PFSK-1 (cell line): Measurements from ENCODE around the gene GGT1.

ENCODE experiments used
- POLR2AphosphoS5 ChIP-seq: IDR thresholded peaks from 2 replicates; pipeline ENCODE4 v1.6.1; 2012; ENCODE audit warnings: low read depth, mild to moderate bottlenecking, control low read depth, low read length, moderate library complexity
- REST ChIP-seq, 2 experiments: IDR thresholded peaks; 2 replicates each; pipeline versions ENCODE4 v1.6.1 to v1.8.0; 2011 to 2012; ENCODE audit warnings: low read depth in 2 of 2, low read length in 2 of 2, control low read depth in 1 of 2, inconsistent platforms in 1 of 2, mild to moderate bottlenecking in 1 of 2, moderate library complexity in 1 of 2; ENCODE audit not compliant: insufficient read depth in 1 of 2
- TAF1 ChIP-seq: IDR thresholded peaks from 2 replicates; pipeline ENCODE4 v1.6.1; 2012; ENCODE audit warnings: low read length, control low read depth, borderline replicate concordance; ENCODE audit not compliant: insufficient read depth

- TF ChIP-seq POLR2AphosphoS5, result no peak
- no peak for TF ChIP-seq TAF1
- TF ChIP-seq REST (IDR thresholded peaks at IDR 0.05; ENCODE audit: insufficient read depth in 1 of 2, low read depth in 2 of 2, low read length in 2 of 2), result no peak
Observed at GRCh38 chr22:24587948-24588347, 15.0 kb upstream of the GGT1 start.
